ENCODE measurements around the gene MYO3B. TPM values are rescaled to one million over a fixed set of nuclear protein-coding genes. Genes with fewer than 3 reads are reported as not detected.

MYO3B gene
- total RNA-seq, 1 experiment from 2014 or later, result 0.50 TPM

DNA sequence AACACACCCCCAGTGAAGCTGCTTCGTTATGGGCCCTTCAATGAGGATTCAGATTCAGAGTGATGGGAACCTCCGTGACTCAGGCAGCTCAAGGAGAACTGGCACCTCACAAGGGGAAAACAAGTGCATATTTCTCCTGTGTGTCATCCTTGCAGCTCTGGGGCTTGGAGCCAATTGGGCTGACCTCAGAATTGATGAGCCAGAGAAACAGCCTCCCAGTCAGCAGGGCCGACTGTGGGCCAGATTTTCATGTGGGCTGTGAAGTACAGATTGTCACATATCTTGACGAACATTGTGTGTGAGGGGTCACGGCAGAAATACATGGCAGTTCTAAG lies 347.6 kb downstream of the MYO3B start (continued):
- TF ChIP-seq, protein P1, sequence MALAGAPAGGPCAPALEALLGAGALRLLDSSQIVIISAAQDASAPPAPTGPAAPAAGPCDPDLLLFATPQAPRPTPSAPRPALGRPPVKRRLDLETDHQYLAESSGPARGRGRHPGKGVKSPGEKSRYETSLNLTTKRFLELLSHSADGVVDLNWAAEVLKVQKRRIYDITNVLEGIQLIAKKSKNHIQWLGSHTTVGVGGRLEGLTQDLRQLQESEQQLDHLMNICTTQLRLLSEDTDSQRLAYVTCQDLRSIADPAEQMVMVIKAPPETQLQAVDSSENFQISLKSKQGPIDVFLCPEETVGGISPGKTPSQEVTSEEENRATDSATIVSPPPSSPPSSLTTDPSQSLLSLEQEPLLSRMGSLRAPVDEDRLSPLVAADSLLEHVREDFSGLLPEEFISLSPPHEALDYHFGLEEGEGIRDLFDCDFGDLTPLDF (CRISPR knock-in tag; IDR thresholded peaks at IDR 0.05), result no peak
- TF ChIP-seq, protein P2, sequence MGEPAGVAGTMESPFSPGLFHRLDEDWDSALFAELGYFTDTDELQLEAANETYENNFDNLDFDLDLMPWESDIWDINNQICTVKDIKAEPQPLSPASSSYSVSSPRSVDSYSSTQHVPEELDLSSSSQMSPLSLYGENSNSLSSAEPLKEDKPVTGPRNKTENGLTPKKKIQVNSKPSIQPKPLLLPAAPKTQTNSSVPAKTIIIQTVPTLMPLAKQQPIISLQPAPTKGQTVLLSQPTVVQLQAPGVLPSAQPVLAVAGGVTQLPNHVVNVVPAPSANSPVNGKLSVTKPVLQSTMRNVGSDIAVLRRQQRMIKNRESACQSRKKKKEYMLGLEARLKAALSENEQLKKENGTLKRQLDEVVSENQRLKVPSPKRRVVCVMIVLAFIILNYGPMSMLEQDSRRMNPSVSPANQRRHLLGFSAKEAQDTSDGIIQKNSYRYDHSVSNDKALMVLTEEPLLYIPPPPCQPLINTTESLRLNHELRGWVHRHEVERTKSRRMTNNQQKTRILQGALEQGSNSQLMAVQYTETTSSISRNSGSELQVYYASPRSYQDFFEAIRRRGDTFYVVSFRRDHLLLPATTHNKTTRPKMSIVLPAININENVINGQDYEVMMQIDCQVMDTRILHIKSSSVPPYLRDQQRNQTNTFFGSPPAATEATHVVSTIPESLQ (CRISPR knock-in tag; IDR thresholded peaks at IDR 0.05), result no peak

- TF ChIP-seq PREB (CRISPR knock-in tag; IDR thresholded peaks at IDR 0.05; ENCODE audit: borderline replicate concordance) (no peak), FOXP1 (CRISPR knock-in tag; IDR thresholded peaks at IDR 0.05; ENCODE audit: borderline replicate concordance) (no peak), SMAD3 (CRISPR knock-in tag; IDR thresholded peaks at IDR 0.05; ENCODE audit: borderline replicate concordance) (no peak), GRHL2 (CRISPR knock-in tag; IDR thresholded peaks at IDR 0.05; ENCODE audit: insufficient replicate concordance, severe bottlenecking) (no peak), NFYB (CRISPR knock-in tag; conservative IDR thresholded peaks at IDR 0.05; ENCODE audit: low read depth) (no peak), ZSCAN18 (CRISPR knock-in tag; IDR thresholded peaks at IDR 0.05) (no peak), TEAD4 (CRISPR knock-in tag; IDR thresholded peaks at IDR 0.05) (no peak), FOXP4 (CRISPR knock-in tag; IDR thresholded peaks at IDR 0.05) (no peak), ZNF219 (CRISPR knock-in tag; IDR thresholded peaks at IDR 0.05; ENCODE audit: borderline replicate concordance) (no peak), HMGXB4 (CRISPR knock-in tag; IDR thresholded peaks at IDR 0.05) (no peak), MYBL2 (CRISPR knock-in tag; IDR thresholded peaks at IDR 0.05) (no peak), PRRX2 (CRISPR knock-in tag; IDR thresholded peaks at IDR 0.05) (no peak), MXD4 (CRISPR knock-in tag; IDR thresholded peaks at IDR 0.05; ENCODE audit: borderline replicate concordance) (no peak), TP53 (CRISPR knock-in tag; IDR thresholded peaks at IDR 0.05) (no peak), CTCF (IDR thresholded peaks at IDR 0.05) (no peak)
- TF ChIP-seq, protein P3, sequence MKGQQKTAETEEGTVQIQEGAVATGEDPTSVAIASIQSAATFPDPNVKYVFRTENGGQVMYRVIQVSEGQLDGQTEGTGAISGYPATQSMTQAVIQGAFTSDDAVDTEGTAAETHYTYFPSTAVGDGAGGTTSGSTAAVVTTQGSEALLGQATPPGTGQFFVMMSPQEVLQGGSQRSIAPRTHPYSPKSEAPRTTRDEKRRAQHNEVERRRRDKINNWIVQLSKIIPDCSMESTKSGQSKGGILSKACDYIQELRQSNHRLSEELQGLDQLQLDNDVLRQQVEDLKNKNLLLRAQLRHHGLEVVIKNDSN (CRISPR knock-in tag; IDR thresholded peaks at IDR 0.05), result no peak
- TF ChIP-seq, protein P4, sequence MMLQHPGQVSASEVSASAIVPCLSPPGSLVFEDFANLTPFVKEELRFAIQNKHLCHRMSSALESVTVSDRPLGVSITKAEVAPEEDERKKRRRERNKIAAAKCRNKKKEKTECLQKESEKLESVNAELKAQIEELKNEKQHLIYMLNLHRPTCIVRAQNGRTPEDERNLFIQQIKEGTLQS (CRISPR knock-in tag; conservative IDR thresholded peaks at IDR 0.05), result no peak
- DNase-seq (ENCODE audit: low spot score) (peak; percentile 45), ATAC-seq (peak; percentile 98)
- H3K4me3 Mint-ChIP-seq, result no peak overlapping the region; the same call in 1 of the 2 replicates
- H3K27ac Mint-ChIP-seq, result 0 out of 2 replicates have a peak overlapping the region, but pooled peaks have one; percentile 37
- no peaks in the 10 kb centered on the region for H3K9me3 Mint-ChIP-seq
- ChIA-PET POLR2A (no interaction called here), CTCF (interaction anchor here (0.5 to 1.5 kb wide), 8 partner anchors 28 to 174 kb away, joined by 3 to 6 read pairs (median 4); no protein-coding TSS in a partner anchor)
- H3K4me1 Mint-ChIP-seq, result peaks cover 19% of the 10 kb centered on the region
- H3K36me3 Mint-ChIP-seq, result no peaks in the 10 kb centered on the region
- H3K27me3 Mint-ChIP-seq (ENCODE audit: low read depth), result no peaks in the 10 kb centered on the region
Measured at GRCh38 chr2:170530284-170530745, 352.4 kb downstream of the MYO3B start.

All from WTC11 (cell line).